GM12875 (cell line): Measurements from ENCODE around the gene DERA.

Experiments
- H3K4me3 ChIP-seq: one replicate; pipeline ENCODE4 v1.5.1; 2011; ENCODE audit warnings: low read depth, low read length, control low read depth
- CTCF ChIP-seq: IDR thresholded peaks from 2 replicates; pipeline ENCODE4 v1.5.1; 2011; ENCODE audit warnings: low read depth, mild to moderate bottlenecking, control low read depth, inconsistent platforms, low read length, moderate library complexity, borderline replicate concordance; ENCODE audit not compliant: insufficient read depth

DERA gene

GRCh38 chr12:16021676-16022075 is 110.5 kb downstream of the DERA start:
- H3K4me3 ChIP-seq: no peak overlapping the region
- TF ChIP-seq CTCF: no peak

GRCh38 chr12:16027002-16027401 is 115.9 kb downstream of the DERA start:
- no peak for TF ChIP-seq CTCF
- H3K4me3 ChIP-seq: no peak overlapping the region

GRCh38 chr12:16030744-16031143 is 119.6 kb downstream of the DERA start:
- no peak for TF ChIP-seq CTCF
- no peak overlapping the region for H3K4me3 ChIP-seq

- no peak for TF ChIP-seq CTCF
- H3K4me3 ChIP-seq: no peak overlapping the region
Observed at GRCh38 chr12:16034136-16034817, 123.1 kb downstream of the DERA start.

- TF ChIP-seq CTCF: no peak
- no peak overlapping the region for H3K4me3 ChIP-seq
Observed at GRCh38 chr12:16036073-16036472, 124.9 kb downstream of the DERA start.

GRCh38 chr12:16037533-16037932 is 126.4 kb downstream of the DERA start:
- TF ChIP-seq CTCF: no peak
- H3K4me3 ChIP-seq: no peak overlapping the region

- TF ChIP-seq CTCF: no peak
- H3K4me3 ChIP-seq: no peak overlapping the region
Observed at GRCh38 chr12:16043480-16043879, 132.3 kb downstream of the DERA start.
